Caco-2 (cell line): ENCODE measurements around the gene CRTC3. TPM values are rescaled to one million over a fixed set of nuclear protein-coding genes. Genes with fewer than 3 reads are reported as not detected.

Experiments used
- BruUV-seq: library from RNA; stranded (reverse); fragments of 400-500 nt; replicated peaks from 2 replicates; lab custom pipeline; 2021; lab: Mats Ljungman, UMichigan
- CTCF ChIA-PET: fragments of 300-600 bp; sonication (Branson Sonifier 250); formaldehyde crosslinking; loops from one replicate; lab custom pipeline; 2022; ENCODE audit warnings: antibody characterized with exemption; lab: Charles Lee
- POLR2A ChIA-PET: fragments of 300-600 bp; sonication (Branson Sonifier 250); formaldehyde crosslinking; loops from one replicate; lab custom pipeline; 2022; ENCODE audit warnings: antibody characterized with exemption; lab: Charles Lee
- DNase-seq, 2 experiments: peaks; one replicate each; pipeline versions ENCODE4 v3.0.0 to v3.0.0-alpha.2; 2020 to 2022
- H3K27me3 ChIP-seq: replicated peaks from 2 replicates; pipeline ENCODE4 v1.6.0; 2011; ENCODE audit warnings: low read length; ENCODE audit not compliant: control insufficient read depth, insufficient read depth
- H3K36me3 ChIP-seq: 2 replicates; pipeline ENCODE4 v1.5.1; 2011; ENCODE audit warnings: low read length; ENCODE audit not compliant: control insufficient read depth, insufficient read depth
- H3K4me1 ChIP-seq: fragments of 250-450 bp; sonication (Bioruptor Pico); 2 replicates; pipeline ENCODE4 v1.5.1; 2020; ENCODE audit warnings: mild to moderate bottlenecking
- H3K4me3 ChIP-seq: 2 replicates; pipeline ENCODE4 v1.5.1; 2011; ENCODE audit warnings: low read depth, mild to moderate bottlenecking, control low read depth, low read length
- H3K9me3 ChIP-seq: fragments of 250-450 bp; sonication (Bioruptor Pico); 2 replicates; pipeline ENCODE4 v1.5.1; 2020; ENCODE audit warnings: mild to moderate bottlenecking, moderate library complexity
- H3K27ac Mint-ChIP-seq: one replicate; pipeline ENCODE4 v1.8.0; 2022; ENCODE audit warnings: mixed read lengths; ENCODE audit not compliant: unreplicated experiment
- H3K27me3 Mint-ChIP-seq: one replicate; pipeline ENCODE4 v1.8.0; 2022; ENCODE audit warnings: mixed read lengths; ENCODE audit not compliant: insufficient read depth, unreplicated experiment
- H3K36me3 Mint-ChIP-seq: one replicate; pipeline ENCODE4 v1.8.0; 2022; ENCODE audit warnings: mild to moderate bottlenecking, mixed read lengths; ENCODE audit not compliant: insufficient read depth, unreplicated experiment
- H3K4me1 Mint-ChIP-seq: one replicate; pipeline ENCODE4 v1.8.0; 2022; ENCODE audit warnings: low read depth, mixed read lengths; ENCODE audit not compliant: unreplicated experiment
- H3K4me3 Mint-ChIP-seq: one replicate; pipeline ENCODE4 v1.8.0; 2022; ENCODE audit warnings: mild to moderate bottlenecking, moderate library complexity, mixed read lengths; ENCODE audit not compliant: unreplicated experiment
- H3K9me3 Mint-ChIP-seq: one replicate; pipeline ENCODE4 v1.8.0; 2022; ENCODE audit warnings: mixed read lengths; ENCODE audit not compliant: unreplicated experiment
- CTCF ChIP-seq, 2 experiments: fragments of 200-600 bp in 1 of 2; IDR thresholded peaks; 1 replicate in 1 of 2; 2 replicates in 1 of 2; pipeline versions ENCODE4 v1.5.1 to v1.8.0; 2011 to 2022; ENCODE audit warnings: antibody characterized with exemption in 1 of 2, control low read depth in 1 of 2, inconsistent platforms in 1 of 2, low read depth in 1 of 2, low read length in 1 of 2, mild to moderate bottlenecking in 1 of 2, moderate library complexity in 1 of 2; ENCODE audit not compliant: insufficient read depth in 1 of 2, severe bottlenecking in 1 of 2, unreplicated experiment in 1 of 2
- intact Hi-C: fragments of 100-400 bp; cut with micrococcal nuclease; formaldehyde crosslinking; loops from one replicate; pipeline ENCODE4 v1.10.0; 2022; ENCODE audit not compliant: unreplicated experiment
- total RNA-seq: library from RNA; stranded (reverse); gene quantifications from 2 replicates; pipeline ENCODE4 v1.2.3, GENCODE V29; 2022

CRTC3 gene
- total RNA-seq, 1 experiment from 2014 or later: 35.0 TPM

DNA sequence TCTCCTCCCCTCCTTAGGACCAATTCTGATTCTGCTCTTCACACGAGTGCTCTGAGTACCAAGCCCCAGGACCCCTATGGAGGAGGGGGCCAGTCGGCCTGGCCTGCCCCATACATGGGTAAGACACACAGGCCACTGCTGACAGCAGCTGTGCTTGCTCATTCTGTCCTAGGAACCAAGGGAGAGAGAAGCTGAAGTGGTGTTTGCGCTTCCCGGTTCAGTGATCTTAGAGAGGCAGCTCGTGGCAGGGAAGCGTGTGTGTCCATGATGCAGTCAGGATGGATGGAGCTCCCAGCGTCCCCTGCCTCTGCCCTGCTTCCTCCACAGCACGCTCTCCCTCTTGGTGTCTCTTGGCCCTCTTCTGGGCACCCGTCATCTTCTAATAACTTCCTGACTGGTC, 77.6 kb downstream of the CRTC3 start:
- H3K27ac Mint-ChIP-seq: no peak overlapping the region
- no peaks in the 10 kb centered on the region for H3K9me3 Mint-ChIP-seq

GRCh38 chr15:90609242-90610180, 79.8 kb downstream of the CRTC3 start:
- no peaks in the 10 kb centered on the region for H3K9me3 Mint-ChIP-seq
- no peaks in the 10 kb centered on the region for H3K9me3 ChIP-seq
- TF ChIP-seq CTCF (IDR thresholded peaks at IDR 0.05; ENCODE audit: insufficient read depth in 1 of 2, low read depth in 1 of 2, low read length in 1 of 2, severe bottlenecking in 1 of 2, unreplicated experiment in 1 of 2): no peak
- CTCF ChIA-PET: interaction anchor here (1.0 kb wide), 1 partner anchor 276 kb away, joined by 3 read pairs; no protein-coding TSS in a partner anchor
- no TSS peak for BruUV-seq
- H3K36me3 Mint-ChIP-seq: peaks cover 13% of the 10 kb centered on the region
- no peak overlapping the region for H3K4me3 ChIP-seq
- no peak for DNase-seq
- POLR2A ChIA-PET: no interaction called here
- H3K27ac Mint-ChIP-seq: no peak overlapping the region
- H3K4me3 Mint-ChIP-seq: peak overlapping the region; percentile 4
- no peaks in the 10 kb centered on the region for H3K27me3 ChIP-seq
- peaks cover 12% of the 10 kb centered on the region for H3K4me1 ChIP-seq
- H3K36me3 ChIP-seq: no peaks in the 10 kb centered on the region
- no peaks in the 10 kb centered on the region for H3K27me3 Mint-ChIP-seq
- intact Hi-C loops: no loop called here
- H3K4me1 Mint-ChIP-seq: peaks cover 17% of the 10 kb centered on the region

More for the DNA sequence above, 77.6 kb downstream of the CRTC3 start:
- Histone ChIP-seq H3K4me3 (no peak overlapping the region), H3K4me1 (peaks cover 12% of the 10 kb centered on the region), H3K36me3 (no peaks in the 10 kb centered on the region), H3K9me3 (no peaks in the 10 kb centered on the region), H3K27me3 (no peaks in the 10 kb centered on the region)
- H3K27me3 Mint-ChIP-seq: no peaks in the 10 kb centered on the region
- BruUV-seq: no TSS peak
- no peak overlapping the region for H3K4me3 Mint-ChIP-seq
- no peak for DNase-seq
- ChIA-PET POLR2A (no interaction called here), CTCF (no interaction called here)
- intact Hi-C loops: no loop called here
- TF ChIP-seq CTCF (IDR thresholded peaks at IDR 0.05; ENCODE audit: insufficient read depth in 1 of 2, low read depth in 1 of 2, low read length in 1 of 2, severe bottlenecking in 1 of 2, unreplicated experiment in 1 of 2): no peak
- peaks cover 17% of the 10 kb centered on the region for H3K4me1 Mint-ChIP-seq
- H3K36me3 Mint-ChIP-seq: peaks cover 13% of the 10 kb centered on the region

DNA sequence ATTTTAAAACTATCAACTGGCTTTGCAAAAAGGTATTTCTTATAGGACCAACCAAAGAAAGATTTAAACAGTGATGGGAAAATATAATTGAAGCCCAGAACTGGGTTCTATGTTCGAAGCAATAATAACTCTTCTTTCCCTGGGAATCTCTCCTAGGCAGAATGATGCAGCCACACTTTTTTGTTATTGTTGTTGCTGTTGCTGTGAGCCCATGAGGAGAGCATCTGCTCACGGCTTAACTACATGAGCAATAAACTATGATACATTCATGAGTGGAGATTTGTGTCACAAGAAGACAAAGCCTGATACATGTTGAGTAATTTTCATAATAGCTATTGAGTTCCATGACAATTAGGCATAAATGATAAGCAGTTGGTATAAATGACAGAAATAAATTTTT, 80.5 kb downstream of the CRTC3 start:
- peaks cover 17% of the 10 kb centered on the region for H3K4me1 Mint-ChIP-seq
- H3K27ac Mint-ChIP-seq: no peak overlapping the region
- H3K4me3 ChIP-seq: no peak overlapping the region
- no peak for DNase-seq
- no peaks in the 10 kb centered on the region for H3K9me3 ChIP-seq
- BruUV-seq: no TSS peak
- H3K4me1 ChIP-seq: peaks cover 12% of the 10 kb centered on the region
- peaks cover 13% of the 10 kb centered on the region for H3K36me3 Mint-ChIP-seq
- no peak for TF ChIP-seq CTCF (IDR thresholded peaks at IDR 0.05; ENCODE audit: insufficient read depth in 1 of 2, low read depth in 1 of 2, low read length in 1 of 2, severe bottlenecking in 1 of 2, unreplicated experiment in 1 of 2)
- ChIA-PET CTCF (no interaction called here), POLR2A (no interaction called here)
- H3K27me3 Mint-ChIP-seq: no peaks in the 10 kb centered on the region
- no peaks in the 10 kb centered on the region for H3K27me3 ChIP-seq
- H3K4me3 Mint-ChIP-seq: no peak overlapping the region
- H3K9me3 Mint-ChIP-seq: no peaks in the 10 kb centered on the region
- no peaks in the 10 kb centered on the region for H3K36me3 ChIP-seq
- intact Hi-C loops: no loop called here
